ENCODE measurements around the gene SUCO.
"Not testable (repeated sequence)": the region's sequence is repeated elsewhere in the genome, so short reads cannot be mapped to it uniquely, and the experiment has no call there.

SUCO gene

GRCh38 chr1:172585861-172586260 lies 52.9 kb downstream of the SUCO start:
- H3K4me3 ChIP-seq (ENCODE audit: low read depth, low read length): peak overlapping the region; percentile 10
- H3K27ac ChIP-seq (ENCODE audit: low read depth, low read length): peak overlapping the region; percentile 84
- no peak overlapping the region for H2AFZ ChIP-seq (ENCODE audit: low read length, unreplicated experiment)
- peaks cover 5% of the 10 kb centered on the region for H3K79me2 ChIP-seq (ENCODE audit: control insufficient read depth, insufficient read depth, low read length, unreplicated experiment)
- H3K27me3 ChIP-seq (ENCODE audit: insufficient read depth, low read length): no peaks in the 10 kb centered on the region
- peaks cover 8% of the 10 kb centered on the region for H3K36me3 ChIP-seq (ENCODE audit: insufficient read depth, low read length)
- H3K4me1 ChIP-seq (ENCODE audit: control insufficient read depth, insufficient read depth, low read length, unreplicated experiment): peaks cover 56% of the 10 kb centered on the region

- Histone ChIP-seq H3K79me2 (ENCODE audit: control insufficient read depth, insufficient read depth, low read length, unreplicated experiment) (peaks cover 4% of the 10 kb centered on the region), H3K4me1 (ENCODE audit: control insufficient read depth, insufficient read depth, low read length, unreplicated experiment) (peaks cover 47% of the 10 kb centered on the region), H3K36me3 (ENCODE audit: insufficient read depth, low read length) (peaks cover 10% of the 10 kb centered on the region), H2AFZ (ENCODE audit: low read length, unreplicated experiment) (no peak overlapping the region), H3K4me3 (ENCODE audit: low read depth, low read length) (peak overlapping the region; percentile 25), H3K27me3 (ENCODE audit: insufficient read depth, low read length) (no peaks in the 10 kb centered on the region), H3K27ac (ENCODE audit: low read depth, low read length) (peak overlapping the region; percentile 86)
Measured at GRCh38 chr1:172588296-172589291, 55.6 kb downstream of the SUCO start.

- H2AFZ ChIP-seq (ENCODE audit: low read length, unreplicated experiment): no peak overlapping the region
- H3K79me2 ChIP-seq (ENCODE audit: control insufficient read depth, insufficient read depth, low read length, unreplicated experiment): peaks cover 4% of the 10 kb centered on the region
- H3K4me1 ChIP-seq (ENCODE audit: control insufficient read depth, insufficient read depth, low read length, unreplicated experiment): peaks cover 47% of the 10 kb centered on the region
- H3K27ac ChIP-seq (ENCODE audit: low read depth, low read length): peak overlapping the region; percentile 86
- peaks cover 12% of the 10 kb centered on the region for H3K36me3 ChIP-seq (ENCODE audit: insufficient read depth, low read length)
- no peaks in the 10 kb centered on the region for H3K27me3 ChIP-seq (ENCODE audit: insufficient read depth, low read length)
- H3K4me3 ChIP-seq (ENCODE audit: low read depth, low read length): peak overlapping the region; percentile 25
Measured at GRCh38 chr1:172589553-172589952, 56.6 kb downstream of the SUCO start.

- not testable (repeated sequence) for H3K27ac ChIP-seq (ENCODE audit: low read depth, low read length); H2AFZ ChIP-seq (ENCODE audit: low read length, unreplicated experiment); H3K27me3 ChIP-seq (ENCODE audit: insufficient read depth, low read length); H3K79me2 ChIP-seq (ENCODE audit: control insufficient read depth, insufficient read depth, low read length, unreplicated experiment); H3K4me3 ChIP-seq (ENCODE audit: low read depth, low read length)
- Histone ChIP-seq H3K4me1 (ENCODE audit: control insufficient read depth, insufficient read depth, low read length, unreplicated experiment) (peaks cover 31% of the 10 kb centered on the region), H3K36me3 (ENCODE audit: insufficient read depth, low read length) (peaks cover 19% of the 10 kb centered on the region)
Measured at GRCh38 chr1:172591429-172591828, 58.5 kb downstream of the SUCO start.

GRCh38 chr1:172595066-172595465 lies 62.1 kb downstream of the SUCO start:
- not testable (repeated sequence) for H3K27ac ChIP-seq (ENCODE audit: low read depth, low read length); H3K79me2 ChIP-seq (ENCODE audit: control insufficient read depth, insufficient read depth, low read length, unreplicated experiment); H3K4me3 ChIP-seq (ENCODE audit: low read depth, low read length); H3K27me3 ChIP-seq (ENCODE audit: insufficient read depth, low read length); H3K4me1 ChIP-seq (ENCODE audit: control insufficient read depth, insufficient read depth, low read length, unreplicated experiment); H2AFZ ChIP-seq (ENCODE audit: low read length, unreplicated experiment)
- peaks cover 34% of the 10 kb centered on the region for H3K36me3 ChIP-seq (ENCODE audit: insufficient read depth, low read length)

GRCh38 chr1:172596782-172597181 lies 63.8 kb downstream of the SUCO start:
- not testable (repeated sequence) for H2AFZ ChIP-seq (ENCODE audit: low read length, unreplicated experiment); H3K4me1 ChIP-seq (ENCODE audit: control insufficient read depth, insufficient read depth, low read length, unreplicated experiment); H3K27me3 ChIP-seq (ENCODE audit: insufficient read depth, low read length); H3K79me2 ChIP-seq (ENCODE audit: control insufficient read depth, insufficient read depth, low read length, unreplicated experiment); H3K4me3 ChIP-seq (ENCODE audit: low read depth, low read length); H3K27ac ChIP-seq (ENCODE audit: low read depth, low read length)
- H3K36me3 ChIP-seq (ENCODE audit: insufficient read depth, low read length): peaks cover 28% of the 10 kb centered on the region; the same call in 1 of the 2 replicates

GRCh38 chr1:172599912-172600311 lies 67.0 kb downstream of the SUCO start:
- Histone ChIP-seq H3K4me1 (ENCODE audit: control insufficient read depth, insufficient read depth, low read length, unreplicated experiment) (no peaks in the 10 kb centered on the region), H2AFZ (ENCODE audit: low read length, unreplicated experiment) (no peak overlapping the region), H3K27ac (ENCODE audit: low read depth, low read length) (no peak overlapping the region), H3K4me3 (ENCODE audit: low read depth, low read length) (no peak overlapping the region), H3K79me2 (ENCODE audit: control insufficient read depth, insufficient read depth, low read length, unreplicated experiment) (no peaks in the 10 kb centered on the region), H3K36me3 (ENCODE audit: insufficient read depth, low read length) (peaks cover 27% of the 10 kb centered on the region; the same call in 1 of the 2 replicates), H3K27me3 (ENCODE audit: insufficient read depth, low read length) (no peaks in the 10 kb centered on the region)

GRCh38 chr1:172600615-172601014 lies 67.7 kb downstream of the SUCO start:
- H3K27ac ChIP-seq (ENCODE audit: low read depth, low read length): no peak overlapping the region
- H3K36me3 ChIP-seq (ENCODE audit: insufficient read depth, low read length): peaks cover 27% of the 10 kb centered on the region; the same call in 1 of the 2 replicates
- no peak overlapping the region for H3K4me3 ChIP-seq (ENCODE audit: low read depth, low read length)
- H3K27me3 ChIP-seq (ENCODE audit: insufficient read depth, low read length): no peaks in the 10 kb centered on the region
- H3K4me1 ChIP-seq (ENCODE audit: control insufficient read depth, insufficient read depth, low read length, unreplicated experiment): no peaks in the 10 kb centered on the region
- no peak overlapping the region for H2AFZ ChIP-seq (ENCODE audit: low read length, unreplicated experiment)
- H3K79me2 ChIP-seq (ENCODE audit: control insufficient read depth, insufficient read depth, low read length, unreplicated experiment): no peaks in the 10 kb centered on the region

- H2AFZ ChIP-seq (ENCODE audit: low read length, unreplicated experiment): no peak overlapping the region
- H3K27me3 ChIP-seq (ENCODE audit: insufficient read depth, low read length): no peaks in the 10 kb centered on the region
- no peaks in the 10 kb centered on the region for H3K4me1 ChIP-seq (ENCODE audit: control insufficient read depth, insufficient read depth, low read length, unreplicated experiment)
- peaks cover 25% of the 10 kb centered on the region; the same call in 1 of the 2 replicates for H3K36me3 ChIP-seq (ENCODE audit: insufficient read depth, low read length)
- H3K4me3 ChIP-seq (ENCODE audit: low read depth, low read length): no peak overlapping the region
- no peak overlapping the region for H3K27ac ChIP-seq (ENCODE audit: low read depth, low read length)
- no peaks in the 10 kb centered on the region for H3K79me2 ChIP-seq (ENCODE audit: control insufficient read depth, insufficient read depth, low read length, unreplicated experiment)
Measured at GRCh38 chr1:172601046-172601630, 68.2 kb downstream of the SUCO start.

GRCh38 chr1:172602706-172603105 lies 69.8 kb downstream of the SUCO start:
- H3K27ac ChIP-seq (ENCODE audit: low read depth, low read length): no peak overlapping the region
- H2AFZ ChIP-seq (ENCODE audit: low read length, unreplicated experiment): no peak overlapping the region
- H3K4me3 ChIP-seq (ENCODE audit: low read depth, low read length): no peak overlapping the region
- no peaks in the 10 kb centered on the region for H3K79me2 ChIP-seq (ENCODE audit: control insufficient read depth, insufficient read depth, low read length, unreplicated experiment)
- no peaks in the 10 kb centered on the region for H3K27me3 ChIP-seq (ENCODE audit: insufficient read depth, low read length)
- peaks cover 6% of the 10 kb centered on the region for H3K4me1 ChIP-seq (ENCODE audit: control insufficient read depth, insufficient read depth, low read length, unreplicated experiment)
- H3K36me3 ChIP-seq (ENCODE audit: insufficient read depth, low read length): peaks cover 16% of the 10 kb centered on the region; the same call in 1 of the 2 replicates
